Neural cell (in vitro differentiated cells): Measurements from ENCODE around the gene SMARCC1.

Source experiments
- EZH2 ChIP-seq: fragments of 200-600, 300-800 bp; shearing (Covaris generic), sonication (generic); IDR thresholded peaks from 2 replicates; pipeline ENCODE4 v1.6.1; 2014; ENCODE audit warnings: antibody characterized with exemption, low read length, borderline replicate concordance, mild to moderate bottlenecking; ENCODE audit not compliant: insufficient read depth, poor library complexity, severe bottlenecking
- MXI1 ChIP-seq: fragments of 450-650 bp; conservative IDR thresholded peaks from 2 replicates; pipeline ENCODE4 v1.6.1; 2014; ENCODE audit warnings: antibody characterized with exemption, mild to moderate bottlenecking; ENCODE audit not compliant: poor library complexity, severe bottlenecking
- TF ChIP-seq, protein P1 (sequence below): fragments of 450-650 bp; IDR thresholded peaks from 2 replicates; pipeline ENCODE4 v1.5.1; 2014; ENCODE audit warnings: antibody characterized with exemption, mild to moderate bottlenecking, moderate library complexity; ENCODE audit not compliant: poor library complexity, severe bottlenecking

DNA sequence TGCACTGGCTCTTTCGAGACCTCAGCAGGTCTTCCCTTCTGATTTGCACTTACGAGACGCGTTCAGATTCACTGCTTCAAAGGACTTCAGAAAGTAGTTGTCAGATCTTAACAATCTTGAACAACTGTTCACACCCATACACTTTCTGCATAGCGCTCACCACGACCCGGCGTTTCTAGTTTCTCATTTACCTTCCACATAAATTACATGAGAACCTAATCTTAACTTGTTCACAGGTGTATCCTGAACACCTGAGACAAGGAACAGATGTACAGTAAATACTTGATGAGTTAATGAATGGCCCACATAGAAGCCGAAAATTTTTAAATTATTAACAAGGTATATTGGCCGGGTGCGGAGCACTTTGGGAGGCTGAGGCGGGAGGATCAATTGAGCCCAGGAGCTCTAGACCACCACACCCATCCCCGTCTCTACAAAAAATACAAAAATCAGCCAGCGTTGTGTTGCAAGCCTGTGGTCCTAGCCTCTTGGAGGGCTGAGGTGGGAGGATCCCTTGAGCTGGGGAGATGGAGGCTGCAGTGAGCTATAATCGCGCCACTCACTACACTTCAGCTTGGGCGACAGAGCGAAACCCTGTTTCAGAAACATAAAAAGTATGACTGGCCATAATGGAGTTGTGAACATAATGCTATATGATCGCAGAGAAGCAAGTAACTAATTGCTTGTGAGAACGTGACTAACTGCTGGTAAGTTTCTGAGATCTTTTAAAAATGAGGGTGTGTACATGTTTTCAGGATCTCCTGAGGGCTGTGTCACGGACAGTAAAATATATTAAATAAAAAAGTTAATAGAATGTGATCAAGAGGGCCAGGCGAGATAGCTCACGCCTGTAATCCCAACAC, 984 bp upstream of the SMARCC1 start:
- TF ChIP-seq, protein P1, sequence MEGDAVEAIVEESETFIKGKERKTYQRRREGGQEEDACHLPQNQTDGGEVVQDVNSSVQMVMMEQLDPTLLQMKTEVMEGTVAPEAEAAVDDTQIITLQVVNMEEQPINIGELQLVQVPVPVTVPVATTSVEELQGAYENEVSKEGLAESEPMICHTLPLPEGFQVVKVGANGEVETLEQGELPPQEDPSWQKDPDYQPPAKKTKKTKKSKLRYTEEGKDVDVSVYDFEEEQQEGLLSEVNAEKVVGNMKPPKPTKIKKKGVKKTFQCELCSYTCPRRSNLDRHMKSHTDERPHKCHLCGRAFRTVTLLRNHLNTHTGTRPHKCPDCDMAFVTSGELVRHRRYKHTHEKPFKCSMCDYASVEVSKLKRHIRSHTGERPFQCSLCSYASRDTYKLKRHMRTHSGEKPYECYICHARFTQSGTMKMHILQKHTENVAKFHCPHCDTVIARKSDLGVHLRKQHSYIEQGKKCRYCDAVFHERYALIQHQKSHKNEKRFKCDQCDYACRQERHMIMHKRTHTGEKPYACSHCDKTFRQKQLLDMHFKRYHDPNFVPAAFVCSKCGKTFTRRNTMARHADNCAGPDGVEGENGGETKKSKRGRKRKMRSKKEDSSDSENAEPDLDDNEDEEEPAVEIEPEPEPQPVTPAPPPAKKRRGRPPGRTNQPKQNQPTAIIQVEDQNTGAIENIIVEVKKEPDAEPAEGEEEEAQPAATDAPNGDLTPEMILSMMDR = no peak
- TF ChIP-seq MXI1 (no peak), EZH2 (no peak)
